HG03108 (cell line): ENCODE data around the gene CAST.

Source experiments
- ATAC-seq: cut with Tn5 transposase; IDR thresholded peaks from one replicate; pipeline ENCODE4 v1.9.1; 2021; ENCODE audit warnings: moderate library complexity; ENCODE audit not compliant: unreplicated experiment

CAST gene

DNA sequence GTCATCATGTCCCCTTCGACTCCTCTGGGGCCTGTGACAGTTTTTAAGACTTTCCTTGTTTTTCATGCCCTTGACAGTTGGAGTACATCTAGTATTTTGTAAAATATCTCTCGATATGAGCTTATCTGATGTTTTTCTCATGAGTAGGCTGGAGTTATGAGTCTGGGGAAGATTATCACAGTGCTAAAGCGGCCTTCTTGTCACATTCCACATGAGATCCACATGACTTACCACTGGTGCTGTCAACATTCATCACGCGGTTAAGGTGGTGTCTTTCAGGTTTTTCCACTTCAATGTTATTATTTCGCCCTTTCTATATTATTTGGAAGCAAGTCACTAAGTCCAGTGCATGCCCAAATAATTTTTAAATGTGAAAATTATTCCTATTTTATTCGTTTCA is 17.1 kb upstream of the CAST start:
- ATAC-seq: no peak

DNA sequence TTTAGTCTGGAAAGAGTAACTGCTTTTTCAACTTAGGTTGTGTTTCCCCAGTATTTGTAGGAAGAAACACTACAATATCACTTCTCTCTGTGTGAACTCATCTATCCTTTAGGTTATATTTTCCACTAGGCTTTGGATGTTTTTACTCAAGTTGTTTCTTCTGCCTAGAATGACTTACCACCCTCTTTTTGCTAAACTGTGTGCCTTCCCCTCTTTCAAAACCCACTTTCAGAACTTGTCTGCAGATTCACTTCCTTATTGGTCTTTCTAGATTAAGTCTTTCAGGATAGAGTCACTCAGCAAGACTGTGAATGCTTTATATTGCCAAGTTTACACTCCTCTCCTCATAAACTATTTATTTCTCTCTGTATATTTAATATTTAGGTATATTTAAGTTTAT is 14.2 kb upstream of the CAST start:
- ATAC-seq: no peak

DNA sequence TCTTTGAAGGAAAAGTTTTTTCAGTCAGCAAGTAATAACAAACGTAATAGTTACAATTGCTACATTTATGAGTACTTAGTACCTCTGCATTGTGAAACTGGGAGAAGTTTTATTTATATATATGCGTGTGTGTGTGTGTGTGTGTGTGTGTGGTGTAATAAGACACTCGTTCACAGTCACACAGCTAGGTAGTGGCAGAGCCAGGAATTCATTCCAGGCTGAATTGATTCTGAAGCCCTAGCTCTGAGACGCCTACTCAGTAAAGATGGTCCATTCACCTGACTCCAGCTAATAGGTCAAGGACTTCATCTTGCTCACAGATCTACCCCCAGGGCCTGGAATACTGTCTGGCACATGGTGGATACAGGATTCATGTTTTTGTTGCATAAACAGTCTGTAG is 13.6 kb upstream of the CAST start:
- ATAC-seq: no peak

DNA sequence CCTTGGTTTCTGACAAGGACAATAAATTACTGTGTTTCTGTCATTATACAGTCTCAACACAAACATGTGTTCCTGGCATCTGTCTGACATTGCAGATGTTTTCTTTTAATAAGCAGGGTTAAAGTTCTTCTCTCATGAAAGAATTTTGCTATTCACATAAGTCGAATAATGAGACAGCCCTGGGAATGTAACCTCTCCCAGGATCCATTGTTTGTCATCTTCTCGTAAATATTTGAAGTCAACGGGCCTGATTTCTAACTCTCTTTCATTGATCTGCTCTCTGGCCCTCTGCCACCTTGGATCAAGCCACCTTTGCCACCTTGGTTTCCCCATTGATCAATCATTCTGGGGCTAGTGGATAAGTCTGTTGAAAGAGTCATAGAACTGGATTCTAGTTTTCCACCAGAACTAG is 12.9 kb upstream of the CAST start:
- ATAC-seq: no peak

DNA sequence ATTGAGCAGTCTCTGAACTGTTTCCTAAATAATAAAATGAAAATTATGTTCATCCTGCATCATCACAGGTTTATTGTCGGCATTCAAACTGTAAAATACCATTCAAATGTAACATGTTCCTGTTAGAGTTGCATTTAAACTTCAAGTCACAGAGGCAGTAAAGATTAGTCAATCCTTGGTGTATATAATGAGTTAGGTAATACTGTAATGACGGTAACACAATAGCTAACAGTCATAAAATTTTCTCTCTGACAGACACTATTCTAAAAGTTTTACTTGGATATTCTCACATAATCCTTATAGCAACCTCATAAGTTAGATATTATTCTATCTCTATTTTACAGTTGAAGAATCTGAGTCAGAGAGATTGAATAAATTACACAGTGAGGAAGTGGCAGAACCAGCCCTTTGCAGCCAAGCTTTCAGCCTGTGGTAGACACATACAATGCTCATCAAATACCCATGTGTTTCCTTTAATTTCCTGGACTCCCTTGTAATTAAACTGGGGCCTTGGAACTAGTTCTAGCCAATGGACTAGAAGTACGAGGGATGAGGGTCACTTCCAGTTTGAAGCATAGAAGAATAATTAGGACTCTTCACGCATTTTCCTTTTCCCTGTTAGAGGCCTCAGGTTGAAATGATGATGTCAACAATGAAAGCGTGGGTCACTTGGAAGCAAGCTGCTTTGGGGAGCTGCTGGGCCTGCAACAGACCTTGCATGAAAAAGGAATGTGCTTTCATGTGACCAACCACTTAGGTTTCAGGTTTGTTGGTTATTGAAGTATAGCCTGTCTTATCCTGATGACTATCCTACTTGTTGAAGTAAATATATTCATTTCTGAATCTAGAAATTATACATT is 12.3 kb upstream of the CAST start:
- ATAC-seq: no peak

DNA sequence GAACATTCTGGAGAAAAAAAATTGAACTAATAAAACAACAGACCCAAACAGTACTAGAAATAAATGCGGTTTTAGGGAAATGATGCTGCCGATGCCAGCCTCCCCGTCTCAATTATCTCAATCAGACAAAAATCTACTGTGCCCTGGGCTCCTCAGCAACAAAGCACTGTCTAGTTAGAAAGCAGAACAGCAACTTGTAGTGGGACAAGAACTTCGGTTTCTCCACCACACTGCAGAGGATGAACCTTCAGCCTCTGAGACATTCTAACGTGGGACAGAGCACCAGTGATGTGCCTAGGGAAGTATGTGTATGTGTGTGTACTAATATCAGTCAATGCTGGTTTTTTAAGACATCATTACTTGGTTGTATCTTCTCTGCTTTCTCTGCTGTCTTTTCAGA is 11.1 kb upstream of the CAST start:
- no peak for ATAC-seq

DNA sequence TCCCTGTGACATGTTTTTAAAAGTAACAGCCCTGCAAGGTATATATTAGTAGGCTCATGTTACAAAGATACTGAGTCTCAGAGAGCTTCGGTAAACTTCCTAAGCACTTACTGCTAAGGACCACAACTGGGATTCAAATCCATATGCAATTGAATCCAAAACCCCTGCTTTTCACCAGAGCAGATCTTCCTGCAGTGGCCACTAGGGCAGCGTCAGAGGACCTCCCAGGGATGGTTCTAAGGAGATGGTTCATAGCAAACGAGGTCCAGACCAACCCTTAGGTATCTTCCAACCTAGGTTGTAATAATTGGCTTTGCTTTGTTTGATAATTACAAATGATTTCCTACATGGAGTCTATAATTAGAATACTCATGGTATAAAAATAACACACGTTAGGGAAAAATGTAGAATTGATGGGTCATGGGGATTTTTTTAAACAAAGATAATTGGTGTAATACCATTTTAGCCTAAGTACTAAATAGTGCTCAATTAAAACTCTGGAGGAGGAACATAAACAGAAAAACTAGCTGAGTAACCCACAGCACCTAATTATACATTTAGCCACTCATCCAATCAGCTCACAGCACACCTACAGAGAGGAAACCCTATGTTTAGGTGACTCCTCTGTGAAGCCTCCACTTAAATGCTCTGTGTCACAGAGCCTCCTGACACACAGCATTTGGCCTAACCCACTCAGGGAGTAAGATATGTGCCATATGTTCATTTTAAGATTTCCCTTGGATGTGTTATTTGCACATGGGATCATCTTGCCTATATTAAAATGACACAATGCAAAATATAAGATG is 10.0 kb upstream of the CAST start:
- no peak for ATAC-seq

DNA sequence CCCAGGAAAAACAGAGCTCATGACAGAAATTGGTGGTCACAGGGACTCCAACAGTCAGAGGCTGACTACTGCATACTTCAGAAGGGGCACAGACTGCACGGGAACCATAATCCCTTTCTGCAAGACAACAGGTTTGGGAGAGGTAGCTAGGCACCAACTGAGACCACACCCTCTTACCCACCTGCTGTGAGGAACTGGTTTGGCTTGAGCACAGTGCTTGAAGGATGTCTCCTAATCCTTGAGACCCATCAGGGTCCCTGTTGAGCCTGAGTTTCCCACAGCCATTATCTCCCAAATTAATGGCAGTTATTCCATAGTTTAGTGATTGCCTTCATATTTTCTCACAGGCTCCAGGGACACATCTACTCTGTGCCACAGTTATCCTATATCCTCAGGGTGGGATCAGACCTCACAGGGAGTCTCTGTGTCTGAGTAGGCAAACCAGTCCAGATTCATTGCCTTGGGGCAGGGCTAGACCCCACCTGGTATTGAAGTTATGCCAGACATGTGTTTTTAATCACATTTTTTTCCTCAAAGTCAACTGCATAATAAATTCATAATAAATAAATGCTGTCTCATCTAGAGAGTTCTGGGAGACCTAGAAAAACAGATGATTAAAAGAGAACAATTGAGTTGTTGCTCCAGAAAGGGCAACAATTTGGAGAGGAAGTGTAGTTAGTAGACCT is 9.3 kb upstream of the CAST start:
- ATAC-seq: no peak

DNA sequence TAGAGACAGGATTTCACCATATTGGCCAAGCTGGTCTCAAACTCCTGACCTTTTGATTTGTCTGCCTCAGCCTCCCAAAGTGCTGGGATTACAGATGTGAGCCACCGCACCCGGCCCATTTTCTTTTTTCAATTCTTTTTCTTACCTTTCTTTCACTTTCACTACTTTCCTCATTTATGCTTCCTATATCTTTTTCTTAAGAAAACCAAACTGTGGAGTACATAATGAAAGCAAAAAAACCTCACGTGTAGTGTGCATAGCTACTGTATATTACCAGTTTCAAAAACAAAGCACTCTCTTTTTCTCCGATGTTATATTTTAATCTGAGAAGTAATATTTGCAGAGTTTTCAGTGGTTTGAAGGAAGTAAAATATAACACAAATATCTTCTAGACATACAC is 8.0 kb upstream of the CAST start:
- ATAC-seq: no peak

DNA sequence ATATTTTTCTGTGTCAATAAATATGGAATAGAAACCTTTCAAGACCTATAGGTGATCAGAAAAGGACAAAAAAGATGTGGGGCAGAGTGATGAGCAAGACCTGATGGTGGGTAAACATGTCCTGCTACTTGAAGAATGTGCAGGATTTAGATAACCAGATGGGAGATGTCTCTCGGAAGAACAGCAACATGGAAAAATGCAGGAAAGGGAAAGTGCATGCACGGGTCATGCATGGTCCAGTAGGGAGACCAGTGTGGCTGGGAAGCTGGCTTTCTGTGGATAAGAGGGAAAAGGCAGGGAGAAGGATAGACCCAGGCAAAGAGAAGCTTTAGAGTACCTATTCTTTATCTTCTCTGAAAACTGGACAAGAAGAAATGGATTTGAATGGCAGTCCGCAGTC is 7.1 kb upstream of the CAST start:
- ATAC-seq: no peak

DNA sequence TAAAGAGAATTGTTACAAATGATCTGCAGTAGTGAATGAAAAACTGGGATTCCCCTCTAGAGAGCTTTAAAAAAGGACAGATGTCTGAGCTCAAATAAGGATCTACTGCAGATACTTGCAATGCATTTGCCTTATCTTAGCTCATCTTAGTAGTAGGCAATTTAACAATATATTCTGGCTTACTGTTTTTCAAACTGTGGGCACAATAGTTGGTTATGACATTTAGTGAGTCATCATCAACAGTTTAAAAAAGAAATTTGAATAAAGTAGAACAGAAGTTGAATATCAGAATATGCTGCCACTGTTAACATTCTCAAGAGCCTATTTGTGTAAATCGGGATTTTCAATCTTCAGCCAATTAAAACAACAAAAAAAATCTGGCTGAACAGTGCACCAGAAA is 6.7 kb upstream of the CAST start:
- ATAC-seq: no peak

DNA sequence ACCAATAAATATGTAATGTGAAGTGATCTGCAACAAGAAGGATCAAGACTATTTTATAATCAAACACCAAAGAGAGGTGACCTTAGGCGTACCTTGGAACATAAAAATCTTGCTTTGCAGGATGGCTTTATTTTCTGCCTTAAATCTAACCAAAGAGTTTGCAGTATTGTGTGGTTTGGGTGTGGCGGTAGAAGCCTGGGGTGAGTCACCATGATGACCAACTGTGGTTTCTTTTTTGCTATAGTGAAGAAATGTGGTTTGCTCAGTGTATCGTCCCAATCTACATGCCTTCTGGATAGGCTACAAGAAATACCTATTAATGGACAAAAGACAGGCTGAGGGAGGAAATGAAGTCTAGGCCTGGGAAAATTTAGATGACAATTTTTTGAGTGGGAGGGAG is 5.1 kb upstream of the CAST start:
- peak; percentile 53 for ATAC-seq

DNA sequence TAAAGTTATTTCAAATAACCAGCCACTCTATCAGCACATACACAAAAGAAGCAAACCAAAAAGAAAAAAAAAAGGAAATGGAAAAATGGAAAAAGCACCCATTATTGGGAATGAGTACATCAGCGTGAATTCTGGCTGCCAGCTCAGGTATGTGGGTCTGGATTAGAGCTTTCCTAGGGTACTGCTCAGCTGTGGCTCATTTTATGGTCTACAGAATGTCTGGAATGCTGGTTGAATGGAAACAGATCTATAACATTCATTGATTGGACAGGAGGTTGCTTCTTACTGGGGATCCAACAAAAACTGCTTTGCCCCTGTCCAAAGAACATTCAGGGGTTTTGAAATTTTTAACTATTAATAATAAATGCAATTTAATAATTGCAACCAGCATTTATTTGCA is 3.9 kb upstream of the CAST start:
- no peak for ATAC-seq

DNA sequence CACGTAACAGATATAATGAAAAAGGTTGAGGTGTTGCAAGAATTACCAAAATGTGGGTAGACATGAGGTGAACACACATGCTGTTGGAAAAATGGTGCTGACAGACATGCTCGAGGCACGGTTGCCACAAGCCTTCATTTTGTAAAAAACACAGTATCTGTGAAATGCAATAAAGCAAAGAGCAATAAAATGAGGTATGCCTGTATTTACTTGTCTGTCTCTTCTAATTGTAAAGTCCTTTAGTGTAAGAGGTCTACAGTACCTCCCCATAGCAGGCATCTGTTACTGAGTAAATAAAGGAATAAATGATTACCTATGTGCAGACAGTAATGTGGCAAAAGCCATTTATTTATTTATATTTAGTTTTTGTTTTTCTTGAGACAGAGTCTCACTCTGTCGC is 3.0 kb upstream of the CAST start:
- no peak for ATAC-seq

DNA sequence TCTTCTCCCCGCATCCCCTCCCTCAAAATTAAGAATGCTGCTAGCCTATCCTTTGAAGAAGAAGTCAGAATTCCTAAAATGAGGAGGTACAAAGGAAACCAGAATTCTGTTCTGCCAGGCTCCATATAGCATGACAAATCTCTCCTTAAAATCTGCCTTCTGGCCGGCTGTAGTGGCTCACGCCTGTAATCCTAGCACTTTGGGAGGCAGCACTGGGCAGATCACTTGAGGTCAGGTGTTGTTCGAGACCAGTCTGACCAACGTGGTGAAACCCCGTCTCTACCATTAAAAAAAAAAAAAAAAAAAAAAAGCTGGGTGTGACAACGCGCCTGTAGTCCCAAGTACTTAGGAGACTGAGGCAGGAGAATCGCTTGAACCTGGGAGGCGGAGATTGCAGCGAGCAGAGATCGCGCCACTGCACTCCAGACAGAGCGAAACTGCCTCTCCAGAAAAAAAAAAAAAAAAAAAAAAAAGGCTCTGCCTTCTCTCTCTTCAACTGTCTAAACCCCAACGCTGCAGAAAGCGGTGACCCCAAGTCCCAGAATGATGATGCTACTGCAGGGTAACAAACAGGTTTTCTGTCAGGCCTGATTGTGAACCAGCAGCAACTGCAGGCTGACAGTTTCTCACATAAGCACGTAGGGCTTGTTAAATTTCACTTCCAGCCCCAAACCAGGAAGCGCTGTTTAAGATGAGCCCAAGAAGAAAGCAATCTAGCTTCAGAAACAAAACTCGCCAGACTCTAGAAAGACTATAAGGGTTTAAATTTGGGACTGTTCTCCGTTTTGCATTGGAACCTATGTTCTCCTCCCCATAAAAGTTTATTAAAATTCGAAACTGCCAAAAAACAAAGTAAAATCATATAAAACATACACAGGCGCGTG is 963 bp upstream of the CAST start:
- no peak for ATAC-seq

DNA sequence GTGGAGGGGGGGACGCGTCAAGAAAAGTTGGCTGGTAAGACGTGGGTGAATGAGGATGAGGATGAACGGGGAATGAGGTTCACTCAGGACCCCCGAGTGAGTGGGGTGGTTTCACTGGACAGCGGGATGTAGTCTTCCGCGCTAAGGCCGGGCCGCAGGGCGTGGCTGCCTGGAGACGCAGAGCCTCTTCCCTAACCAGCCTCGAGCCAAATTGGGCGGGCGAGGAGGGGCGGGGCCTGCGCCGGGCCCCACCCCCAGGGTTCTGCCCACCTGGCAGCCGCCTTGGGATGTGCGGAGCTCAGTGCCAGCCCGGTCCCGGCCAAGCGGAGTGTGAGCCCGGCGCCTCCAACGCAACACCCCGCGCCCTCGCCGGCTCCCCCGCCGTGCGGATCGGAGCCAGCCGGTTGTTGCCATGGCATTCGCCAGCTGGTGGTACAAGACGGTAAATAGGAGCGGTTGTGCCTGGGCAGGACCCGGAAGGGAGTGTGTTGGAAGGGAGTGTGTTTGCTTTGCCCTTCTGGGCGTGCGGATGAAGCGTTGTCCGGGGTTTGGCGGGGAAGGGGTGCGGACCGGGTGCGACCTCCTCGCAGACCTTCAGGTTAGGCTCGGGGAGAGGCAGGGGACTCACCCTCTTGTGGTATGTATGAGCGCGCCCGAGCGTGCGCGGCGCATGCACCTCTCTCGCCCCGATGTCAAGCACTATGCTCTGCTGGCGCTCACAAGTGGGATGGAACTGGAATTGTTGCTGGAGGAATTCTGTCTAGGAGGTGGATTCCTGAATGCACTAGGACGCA is 746 bp downstream of the CAST start:
- ATAC-seq: peak; percentile 78

DNA sequence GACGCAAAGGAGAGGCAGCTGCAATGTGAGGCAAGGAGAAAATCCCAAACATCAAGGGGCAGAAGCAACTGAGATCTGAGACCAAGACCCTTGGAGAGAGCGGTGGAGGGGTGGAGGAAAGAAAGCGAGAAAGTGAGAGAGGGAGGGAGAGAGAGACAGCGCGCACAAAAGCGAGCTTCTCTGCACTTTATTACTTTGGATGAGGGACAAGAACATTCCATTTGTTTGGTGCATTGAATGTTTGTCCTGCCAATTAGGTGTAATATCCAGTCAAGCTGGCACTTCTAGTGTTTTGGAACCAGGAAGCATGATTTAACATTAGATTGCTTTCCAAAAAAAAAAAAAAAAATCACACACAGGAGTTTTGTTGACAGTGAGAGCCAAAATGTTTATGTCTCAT is 1.4 kb downstream of the CAST start:
- ATAC-seq: no peak

DNA sequence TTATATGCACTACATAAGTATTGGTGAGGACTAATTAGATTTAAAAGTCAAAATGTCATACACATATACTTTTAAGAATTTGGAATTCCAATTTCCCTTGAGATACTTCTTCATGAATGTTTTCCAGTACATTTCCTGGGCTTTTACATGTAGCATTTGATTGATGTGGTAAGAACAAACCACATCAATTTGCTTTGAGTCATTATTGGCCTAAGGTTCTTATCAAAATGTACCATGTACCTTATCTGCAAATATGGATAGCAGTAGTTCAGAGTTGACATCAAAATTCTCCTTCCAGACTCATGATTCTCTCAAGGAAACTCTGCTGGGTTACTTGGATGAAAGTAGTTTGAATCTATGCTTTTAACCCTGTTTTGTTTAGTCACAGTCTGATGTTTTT is 2.5 kb downstream of the CAST start:
- no peak for ATAC-seq

DNA sequence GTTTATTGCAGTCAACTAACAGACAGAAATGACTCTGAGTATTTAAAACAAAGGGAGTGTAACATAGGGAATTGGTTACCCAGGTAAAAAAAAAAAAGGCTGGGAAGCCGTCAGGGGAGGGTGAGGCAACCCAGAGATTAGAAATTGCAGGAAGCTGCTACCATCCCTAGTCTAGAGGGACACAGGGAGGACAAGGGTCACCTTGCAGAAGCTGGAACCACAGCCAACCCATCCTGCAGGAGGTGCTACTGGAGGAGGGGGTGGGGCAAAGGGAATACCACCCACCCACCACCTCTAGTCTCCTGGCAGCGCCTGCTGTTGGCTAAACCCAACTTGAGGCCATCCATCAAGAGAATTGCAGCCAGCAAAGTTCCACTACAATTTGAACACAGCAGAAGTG is 6.5 kb downstream of the CAST start:
- no peak for ATAC-seq

DNA sequence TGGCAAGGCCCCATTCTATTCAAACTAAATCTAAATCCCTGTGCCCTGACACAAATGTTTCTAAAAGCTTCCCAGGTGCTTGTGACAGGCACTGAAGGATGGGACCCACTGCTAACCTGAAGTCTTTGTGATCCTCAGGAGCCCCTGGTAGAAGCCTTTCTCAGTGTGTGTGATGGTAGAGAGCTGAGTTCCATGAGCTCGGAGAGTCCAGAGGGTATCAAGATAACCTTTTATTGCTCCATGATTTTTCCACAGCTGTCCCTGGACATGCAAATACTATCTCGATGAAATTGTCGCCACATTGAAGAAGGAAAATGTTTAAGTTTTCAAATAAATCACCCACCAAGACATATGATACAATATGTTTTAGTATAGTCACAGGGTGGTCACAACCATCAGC is 7.7 kb downstream of the CAST start:
- ATAC-seq: no peak
